ENCODE data around the gene RNF112.

The RNF112 gene

GRCh38 chr17:19415311-19415710 is 4.3 kb downstream of the RNF112 start:
- no peak overlapping the region for H3K4me3 ChIP-seq (ENCODE audit: low read length)
- DNase-seq (ENCODE audit: low read depth): no peak
- TF ChIP-seq CTCF (conservative IDR thresholded peaks at IDR 0.05; ENCODE audit: low read length): no peak

- no peak for TF ChIP-seq CTCF (conservative IDR thresholded peaks at IDR 0.05; ENCODE audit: low read length)
- H3K4me3 ChIP-seq (ENCODE audit: low read length): no peak overlapping the region
- DNase-seq (ENCODE audit: low read depth): no peak
Observed at GRCh38 chr17:19415806-19416775, 5.1 kb downstream of the RNF112 start.

DNA sequence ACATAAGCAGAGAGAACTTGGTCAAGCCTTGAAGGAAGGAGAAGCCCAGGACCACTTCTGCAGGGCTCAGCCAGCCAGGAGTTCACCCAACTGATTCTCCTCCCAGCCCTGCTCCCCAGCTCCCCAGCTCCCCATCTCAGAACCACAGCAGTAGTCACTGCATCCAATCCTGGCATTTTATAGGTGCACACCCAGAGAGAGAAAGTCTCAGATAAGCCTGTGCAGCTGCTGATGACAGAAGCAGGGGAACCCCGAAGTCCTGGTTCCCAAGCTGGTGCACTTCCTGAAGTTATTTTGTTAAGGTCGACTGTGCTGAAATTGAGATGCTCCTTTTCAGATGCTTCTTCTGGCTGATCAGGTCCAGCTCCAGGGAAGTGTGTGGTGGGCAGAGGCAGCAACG is 6.6 kb downstream of the RNF112 start:
- DNase-seq (ENCODE audit: low read depth): no peak
- H3K4me3 ChIP-seq (ENCODE audit: low read length): no peak overlapping the region
- no peak for TF ChIP-seq CTCF (conservative IDR thresholded peaks at IDR 0.05; ENCODE audit: low read length)

- TF ChIP-seq CTCF (conservative IDR thresholded peaks at IDR 0.05; ENCODE audit: low read length): no peak; the same call in 1 of the 2 replicates
- peak; percentile 44 for DNase-seq (ENCODE audit: low read depth)
- H3K4me3 ChIP-seq (ENCODE audit: low read length): no peak overlapping the region
Observed at GRCh38 chr17:19418251-19418992, 7.4 kb downstream of the RNF112 start.

- no peak overlapping the region for H3K4me3 ChIP-seq (ENCODE audit: low read length)
- TF ChIP-seq CTCF (conservative IDR thresholded peaks at IDR 0.05; ENCODE audit: low read length): no peak
- DNase-seq (ENCODE audit: low read depth): no peak
Observed at GRCh38 chr17:19421219-19421618, 10.2 kb downstream of the RNF112 start.

DNA sequence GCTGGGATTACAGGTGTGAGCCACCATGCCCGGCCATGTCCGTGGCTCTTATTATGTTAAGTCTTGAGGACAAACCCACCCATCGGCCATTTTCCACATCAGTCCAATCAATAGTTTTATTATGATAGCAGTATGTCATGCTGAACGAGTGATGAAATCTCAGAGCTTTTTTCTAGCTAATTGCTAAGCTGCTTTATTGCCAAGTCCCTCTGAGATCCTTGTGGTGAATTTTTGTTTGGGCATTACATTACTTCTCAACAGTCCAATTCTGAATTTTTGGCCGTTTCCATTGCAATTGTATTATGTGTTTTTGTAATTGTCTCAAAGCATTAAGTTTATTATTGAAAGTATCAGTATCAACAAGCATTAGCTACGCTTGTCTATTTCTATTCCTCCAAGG is 10.9 kb downstream of the RNF112 start:
- DNase-seq (ENCODE audit: low read depth): no peak
- no peak overlapping the region for H3K4me3 ChIP-seq (ENCODE audit: low read length)
- no peak for TF ChIP-seq CTCF (conservative IDR thresholded peaks at IDR 0.05; ENCODE audit: low read length)

Measured in AG10803 (cell line).